NCI-H82 treated with DMSO at 0.1 percent for 48 hours (cell line): ENCODE results near the gene CNTNAP4.

ENCODE experiments used
- DNase-seq: peaks from one replicate; lab custom pipeline; 2025; ENCODE audit not compliant: unreplicated experiment; lab: John Stamatoyannopoulos, UW

Gene CNTNAP4

DNA sequence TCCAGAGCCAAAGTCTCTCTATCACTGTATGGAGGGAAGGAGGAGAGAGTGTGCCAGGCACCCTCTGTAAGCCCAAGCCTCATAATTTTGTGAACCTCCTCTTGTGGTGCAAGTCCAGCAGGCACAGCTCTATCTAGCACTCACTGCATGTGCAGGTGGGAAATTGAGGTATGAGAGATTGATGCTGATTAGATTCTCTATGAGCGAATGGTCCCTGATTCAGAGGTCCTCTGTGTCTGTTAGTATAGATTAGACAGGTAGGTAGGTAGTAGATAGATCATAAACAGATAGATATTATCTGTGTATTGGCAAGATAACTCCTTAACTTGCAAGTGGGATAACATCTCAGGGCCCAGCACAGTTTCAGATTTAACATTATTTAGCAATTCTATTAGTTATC is 209.5 kb downstream of the CNTNAP4 start:
- DNase-seq = no peak

DNA sequence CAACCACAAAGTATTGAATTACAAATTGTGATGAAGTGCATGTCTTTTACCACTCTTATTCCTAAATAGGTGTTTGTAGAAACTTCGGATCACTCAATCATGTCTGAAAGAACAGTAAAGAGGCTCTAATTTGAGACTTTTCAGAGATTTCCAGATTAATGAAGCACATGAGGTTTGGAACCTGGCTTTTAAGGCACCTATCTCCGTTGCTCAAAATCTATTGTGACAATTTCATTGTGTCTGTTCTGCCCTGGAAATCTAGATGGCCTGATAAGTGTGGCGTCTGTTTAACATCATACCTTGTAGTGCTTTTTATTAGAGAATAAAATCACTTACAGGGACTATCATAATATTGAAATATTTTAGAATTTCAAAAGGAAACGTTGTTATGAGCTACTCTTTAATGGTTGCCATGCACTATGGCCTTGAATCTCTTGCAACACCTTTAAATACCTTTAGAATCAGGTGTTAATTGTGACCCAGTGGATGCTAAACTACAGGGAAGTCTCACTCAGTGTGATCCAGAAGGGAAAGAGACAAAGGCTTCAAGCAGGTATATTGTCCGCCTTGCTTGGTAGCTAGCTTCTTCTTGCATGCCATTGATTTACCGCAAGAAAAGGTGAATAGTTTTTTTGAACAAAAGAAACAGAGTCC is 210.3 kb downstream of the CNTNAP4 start:
- DNase-seq = no peak

DNA sequence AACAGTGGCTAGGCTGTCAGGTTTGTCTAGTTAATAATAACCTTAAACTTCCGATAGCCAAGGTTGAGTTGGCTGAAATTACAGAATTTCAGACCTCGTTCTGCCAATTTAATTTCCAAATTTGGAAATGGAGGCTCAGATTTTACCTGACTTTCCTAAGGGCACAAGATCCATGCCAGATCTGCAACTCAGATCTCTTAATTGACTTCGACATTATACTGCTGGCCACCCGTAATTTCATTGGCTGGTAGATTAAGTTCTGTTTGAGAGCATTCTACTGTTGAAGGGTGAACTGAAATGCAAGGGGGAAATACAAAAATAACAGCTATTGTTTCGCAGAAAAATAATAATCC is 210.8 kb downstream of the CNTNAP4 start:
- DNase-seq = no peak

DNA sequence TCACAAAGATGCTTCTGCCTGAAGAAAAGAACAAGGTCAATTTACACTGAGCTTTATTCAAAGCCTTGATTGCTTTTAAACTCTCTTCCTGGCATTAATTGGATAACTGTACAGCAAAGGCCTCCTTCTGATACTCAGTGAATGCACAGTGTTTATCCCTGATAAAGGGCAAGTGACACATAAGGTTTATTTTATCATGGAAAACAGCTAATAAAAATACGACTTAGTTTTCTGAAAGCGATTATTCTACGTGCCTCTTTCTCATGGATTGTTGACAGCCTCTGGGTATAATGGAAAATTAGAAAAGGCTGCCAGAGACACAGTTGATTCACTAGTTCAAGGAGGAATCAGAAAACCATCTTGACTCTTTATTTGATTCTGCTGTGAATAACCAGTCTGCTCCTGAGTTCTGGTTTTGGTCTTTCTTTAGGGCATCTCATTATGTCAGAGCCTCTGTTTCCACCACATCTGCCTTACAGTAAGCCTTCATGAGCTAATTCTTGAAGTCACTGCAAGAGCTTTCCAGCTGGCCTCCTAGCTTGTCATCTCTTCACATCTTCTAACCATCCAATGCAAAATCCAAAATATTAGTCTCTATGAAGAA is 212.9 kb downstream of the CNTNAP4 start:
- no peak for DNase-seq

DNA sequence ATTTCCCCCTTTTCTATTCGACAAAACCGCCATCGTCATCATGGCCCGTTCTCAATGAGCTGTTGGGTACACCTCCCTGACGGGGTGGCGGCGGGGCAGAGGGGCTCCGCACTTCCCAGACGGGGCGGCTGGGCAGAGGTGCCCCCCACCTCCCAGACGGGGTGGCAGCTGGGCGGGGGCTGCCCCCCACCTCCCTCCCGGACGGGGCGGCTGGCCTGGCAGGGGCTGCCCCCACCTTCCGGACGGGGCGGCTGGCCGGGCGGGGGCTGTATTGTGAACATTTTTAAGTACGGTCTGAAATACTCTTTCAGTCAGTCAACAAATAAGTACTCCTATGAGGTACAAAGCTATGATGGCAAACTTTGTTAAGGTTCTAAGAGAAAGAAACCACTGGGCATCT is 222.8 kb downstream of the CNTNAP4 start:
- DNase-seq = no peak

DNA sequence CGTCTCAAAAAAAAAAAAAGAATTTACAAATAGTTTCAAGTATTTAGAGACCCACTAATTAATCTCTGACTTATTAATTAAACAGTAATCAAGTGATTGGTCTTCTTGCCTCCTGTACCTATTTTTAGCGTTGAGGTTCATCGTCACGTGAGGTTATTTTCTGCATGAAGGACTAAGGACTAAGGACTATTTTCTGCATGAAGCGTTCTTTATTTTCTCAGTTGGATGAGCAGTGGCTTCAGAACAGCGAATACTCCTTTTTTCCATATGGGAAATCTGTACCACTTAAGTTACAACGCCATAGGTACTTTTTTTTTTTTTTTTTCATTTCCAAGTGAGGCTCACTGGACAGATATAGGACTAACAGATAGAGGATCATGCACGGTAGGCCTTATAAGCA is 224.9 kb downstream of the CNTNAP4 start:
- no peak for DNase-seq

DNA sequence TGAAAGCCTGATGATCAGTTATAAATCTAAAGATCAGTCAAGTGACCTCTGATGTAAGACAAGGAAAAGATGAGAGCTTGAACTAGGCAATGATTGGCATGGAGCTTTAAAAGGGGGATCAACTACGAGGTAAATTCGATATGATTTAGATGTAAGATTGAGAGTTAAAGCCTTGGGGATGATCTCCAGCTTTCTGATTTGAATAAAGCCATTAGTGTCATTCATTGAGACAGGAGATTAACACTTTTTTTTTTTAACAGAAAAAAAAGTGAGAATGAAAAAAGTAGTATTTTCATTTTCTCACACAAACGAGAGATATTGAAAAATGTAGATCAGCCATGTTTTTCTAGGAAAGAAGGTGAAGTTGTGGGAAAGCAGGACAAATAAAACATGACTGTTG is 225.4 kb downstream of the CNTNAP4 start:
- DNase-seq = no peak

DNA sequence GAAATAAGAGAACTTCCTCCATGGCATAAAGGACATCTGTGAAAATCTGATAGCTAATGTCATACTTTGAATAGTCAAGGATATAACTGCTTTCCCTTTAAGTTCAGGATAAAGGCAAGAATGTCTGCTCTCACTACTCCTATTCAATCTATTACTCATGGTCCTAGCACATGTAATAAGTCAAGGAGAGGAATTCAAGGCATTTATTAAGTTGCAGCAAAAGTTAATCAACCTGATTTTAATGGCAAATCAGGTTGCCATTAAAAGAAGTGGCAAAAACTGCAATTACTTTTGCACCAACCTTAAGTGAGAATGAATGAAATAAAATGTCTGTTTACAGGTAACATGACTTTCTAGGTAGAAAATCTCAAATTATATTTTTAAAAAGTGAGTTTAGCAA is 225.9 kb downstream of the CNTNAP4 start:
- no peak for DNase-seq

DNA sequence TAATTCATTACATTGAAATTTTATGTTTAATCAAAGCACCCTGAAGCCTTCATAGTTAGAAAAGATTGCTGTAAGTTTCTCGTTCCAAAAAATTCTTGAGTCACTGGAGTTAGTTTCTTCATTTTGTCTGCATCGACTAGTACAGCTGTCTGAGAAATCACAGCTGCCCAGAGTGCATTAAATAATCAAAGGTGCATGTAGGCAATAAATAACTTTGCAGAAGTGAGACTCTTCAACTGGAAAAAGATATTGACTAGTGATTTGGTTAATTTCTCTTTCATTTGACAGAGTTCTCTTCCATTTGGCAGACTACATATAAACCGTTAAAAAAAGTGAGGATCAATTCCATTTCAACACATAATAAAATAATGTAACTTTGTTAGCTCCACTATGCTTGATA is 234.0 kb downstream of the CNTNAP4 start:
- DNase-seq = no peak

DNA sequence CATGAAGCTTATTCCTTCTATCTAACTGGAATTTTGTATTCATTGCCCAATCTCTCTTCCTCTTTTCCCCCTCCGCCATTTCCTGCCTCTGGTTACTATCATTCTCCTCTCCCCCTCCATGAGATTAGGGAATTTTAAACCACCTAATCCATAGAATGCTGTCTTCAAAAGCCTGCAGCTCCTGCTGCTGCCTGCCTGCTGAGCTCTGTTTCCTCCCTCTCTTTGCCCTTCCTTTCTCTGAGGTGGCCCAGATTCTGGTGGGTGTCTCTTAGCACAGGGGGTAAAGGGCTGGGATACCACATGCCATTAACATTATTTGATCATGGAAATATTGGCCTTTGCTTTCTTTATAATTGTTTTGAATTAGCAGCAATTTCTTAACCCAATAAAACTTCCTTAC is 241.6 kb downstream of the CNTNAP4 start:
- peak; percentile 84 for DNase-seq

DNA sequence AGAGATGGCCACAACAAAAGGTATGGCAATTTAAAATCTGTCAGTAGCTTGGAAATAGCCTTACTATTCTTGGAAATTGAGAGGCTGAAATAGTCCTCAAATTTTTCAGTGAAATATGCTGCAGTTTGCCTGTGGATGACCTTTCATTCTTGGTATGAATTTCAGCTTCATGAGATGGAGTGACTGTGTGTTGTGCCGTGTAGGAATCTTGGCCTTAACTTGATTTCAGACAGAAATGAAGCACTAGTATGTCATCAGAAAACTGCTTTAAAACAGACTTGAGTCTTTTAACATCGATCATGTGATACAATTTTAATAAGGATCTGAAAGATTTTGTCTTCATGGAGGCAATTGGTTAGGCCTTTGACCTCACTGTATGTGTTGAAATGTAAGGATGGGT is 247.2 kb downstream of the CNTNAP4 start:
- DNase-seq = no peak

DNA sequence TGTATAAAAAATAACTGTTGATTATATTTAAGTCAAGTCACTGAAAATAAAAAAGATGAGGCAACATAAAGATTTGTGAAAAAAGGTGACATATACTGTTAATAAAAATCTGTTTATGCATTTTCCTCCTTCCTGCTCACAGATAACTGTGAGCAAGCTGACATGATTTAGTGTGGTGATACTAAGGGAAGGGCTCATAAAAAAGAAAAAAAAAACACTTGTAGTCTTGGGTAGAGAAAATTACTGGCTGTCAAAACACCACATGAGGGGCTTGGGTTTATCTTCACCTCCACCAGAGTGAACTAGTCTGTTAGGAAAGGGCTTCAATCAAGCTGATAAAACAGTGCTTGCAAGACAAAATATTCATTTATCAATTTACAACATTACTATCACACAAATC is 247.6 kb downstream of the CNTNAP4 start:
- no peak for DNase-seq

DNA sequence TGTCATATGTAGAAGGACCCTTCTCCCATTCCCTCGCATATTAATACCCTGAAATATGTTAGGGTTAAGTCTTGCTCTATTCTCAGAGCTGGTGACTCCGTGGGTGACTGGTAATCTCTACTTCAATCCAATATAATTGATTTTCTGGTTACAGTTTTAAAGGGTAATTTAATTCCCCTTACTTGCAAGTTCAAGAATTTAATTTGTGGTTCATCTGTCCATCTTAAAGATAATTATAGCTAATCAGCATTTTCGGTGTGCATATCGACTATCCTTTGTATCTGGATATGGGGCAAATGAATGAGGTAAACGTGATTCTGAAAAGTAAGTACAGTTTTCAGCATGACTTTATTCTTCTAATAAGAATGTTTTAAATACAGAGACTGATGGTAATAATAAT is 250.0 kb downstream of the CNTNAP4 start:
- DNase-seq = no peak

DNA sequence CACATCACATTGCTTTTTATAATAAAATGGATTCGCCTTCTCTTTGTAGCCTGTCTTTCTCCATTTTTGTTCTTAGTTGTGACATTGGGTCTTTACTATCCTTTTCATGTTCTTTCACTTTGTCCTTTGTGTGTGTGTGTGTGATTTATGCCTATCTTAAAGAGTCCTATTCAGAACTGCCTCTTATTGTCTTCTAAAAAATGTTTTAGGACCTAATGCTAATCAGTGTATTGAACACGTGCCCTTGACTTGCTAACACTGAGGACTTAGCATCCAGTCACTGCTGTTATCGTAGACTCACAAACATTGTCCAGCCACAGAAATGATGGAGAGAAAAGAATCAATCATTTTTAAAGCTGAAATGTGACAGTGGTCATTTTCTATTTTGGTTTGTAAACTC is 251.9 kb downstream of the CNTNAP4 start:
- no peak for DNase-seq

DNA sequence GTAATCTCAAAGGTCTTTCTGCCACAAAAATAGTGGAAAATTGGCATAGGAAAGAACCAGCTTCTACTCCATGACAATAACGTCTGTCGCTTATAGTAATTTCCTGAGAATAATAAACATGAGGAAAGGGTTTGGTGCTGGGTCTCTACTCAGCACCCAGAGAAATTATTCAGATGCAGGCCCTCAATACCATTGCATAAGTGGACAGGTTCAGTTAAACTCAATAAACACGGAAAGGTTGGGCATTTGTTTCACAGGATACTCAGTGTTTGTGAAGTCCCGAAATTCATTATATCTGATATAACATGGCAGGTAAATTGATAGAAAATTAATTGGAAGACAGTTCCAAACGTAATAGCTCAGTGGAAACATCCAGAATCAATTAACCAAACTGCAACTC is 254.0 kb downstream of the CNTNAP4 start:
- no peak for DNase-seq

DNA sequence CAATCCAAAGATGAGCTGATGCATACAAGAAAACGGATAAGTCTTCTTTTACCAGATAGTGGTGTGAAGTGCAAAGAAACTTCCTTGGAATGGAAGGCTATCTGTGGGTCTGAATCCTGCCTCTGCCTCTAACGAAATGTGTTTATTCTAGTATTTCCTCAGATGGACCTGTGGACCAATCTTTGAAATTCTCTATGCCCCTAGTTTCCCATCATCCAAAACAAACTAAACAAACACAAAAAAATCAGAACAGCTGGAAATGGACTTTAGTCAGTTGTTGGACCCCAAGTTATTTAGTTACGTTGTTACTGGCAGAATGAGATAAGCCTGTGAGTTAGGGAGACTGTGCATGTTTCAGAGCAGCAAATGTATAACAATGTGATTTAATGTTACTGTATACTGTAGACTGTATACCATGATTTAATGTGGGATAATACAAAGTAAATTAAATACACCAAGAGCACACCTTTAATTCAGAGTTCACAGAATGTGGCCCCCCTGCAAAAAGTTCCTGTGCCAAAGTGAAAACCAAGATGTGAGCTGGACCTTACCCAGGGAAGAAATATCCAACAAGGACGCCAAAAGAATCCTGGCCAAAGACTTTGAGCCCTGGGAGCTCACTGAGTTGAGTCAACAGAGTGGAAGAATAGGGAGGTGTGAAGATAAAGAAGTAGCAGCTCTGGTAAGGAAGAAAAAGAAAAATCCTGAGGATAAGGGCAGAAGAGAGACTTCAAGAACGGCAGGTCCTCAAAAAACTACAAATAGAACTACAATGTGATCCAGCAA is 255.2 kb downstream of the CNTNAP4 start:
- no peak for DNase-seq

DNA sequence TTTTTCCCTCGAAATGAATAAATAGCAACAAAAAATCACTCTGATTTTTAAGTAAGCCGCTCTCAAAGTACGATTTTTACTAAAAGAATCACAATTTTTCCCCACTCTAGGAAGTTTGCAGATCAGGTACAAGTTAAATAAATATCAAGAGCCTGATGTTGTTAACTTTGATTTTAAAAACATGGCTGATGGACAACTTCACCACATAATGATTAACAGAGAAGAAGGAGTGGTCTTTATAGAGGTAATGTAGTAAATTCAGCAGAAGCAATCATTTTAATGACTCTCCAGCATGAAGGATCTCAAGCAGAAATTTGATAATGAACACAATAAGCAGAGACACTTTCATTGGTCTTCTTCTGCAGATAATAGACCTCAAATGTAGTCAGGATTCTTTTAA is 262.4 kb downstream of the CNTNAP4 start:
- no peak for DNase-seq

DNA sequence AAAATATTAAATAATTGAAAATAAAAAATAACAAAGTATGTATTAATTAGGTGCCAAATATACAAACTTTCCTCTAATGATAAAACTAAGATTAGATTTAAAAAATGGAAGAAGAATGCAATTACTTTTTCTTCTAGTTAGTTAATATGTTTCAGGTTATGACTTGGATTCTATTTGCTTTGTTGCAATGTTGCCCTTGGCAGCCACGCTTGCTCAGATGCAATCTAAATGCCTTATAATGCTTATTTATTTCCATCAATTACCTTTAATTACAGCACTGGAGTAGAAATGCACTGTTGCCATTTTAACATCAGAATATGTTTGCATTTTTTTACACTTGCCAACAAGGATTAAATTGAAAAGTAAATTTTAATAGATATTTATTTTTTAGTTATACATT is 263.9 kb downstream of the CNTNAP4 start:
- no peak for DNase-seq

DNA sequence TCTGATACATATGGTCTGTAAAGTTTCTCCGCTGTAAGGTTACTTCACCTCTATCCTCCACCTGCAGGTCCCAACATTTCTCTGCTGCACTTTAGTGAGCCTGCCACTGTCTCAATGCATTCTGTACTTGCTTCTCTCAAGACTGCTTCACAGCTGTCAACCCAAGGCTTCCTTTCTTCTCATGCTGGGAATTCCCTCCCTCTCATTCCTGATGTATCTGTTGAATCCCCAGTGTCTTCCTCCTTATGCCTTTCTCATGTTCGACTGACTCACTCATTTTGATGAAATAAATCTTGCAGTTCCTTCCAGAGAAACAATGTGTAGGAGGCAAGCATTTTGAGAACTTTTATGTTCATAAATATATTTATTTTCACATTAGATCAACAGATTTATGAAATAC is 288.3 kb downstream of the CNTNAP4 start:
- DNase-seq = no peak

DNA sequence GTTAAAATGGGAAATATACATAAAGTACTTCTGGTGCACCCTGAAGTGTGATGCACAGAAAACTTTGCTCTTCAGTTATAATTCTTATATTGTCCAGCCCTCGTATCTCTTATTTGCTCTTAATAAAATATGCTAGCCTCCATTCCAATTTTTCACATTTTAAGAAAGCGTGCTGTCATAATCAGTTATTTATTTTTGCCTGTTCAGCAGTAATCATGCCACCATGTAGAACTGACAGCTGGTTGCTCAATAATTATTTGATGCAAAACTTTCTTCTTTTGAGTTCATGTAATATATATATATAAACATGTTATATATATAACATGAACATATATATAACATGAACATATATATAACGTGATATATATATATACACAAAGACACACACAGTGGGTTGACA is 294.6 kb downstream of the CNTNAP4 start:
- no peak for DNase-seq

DNA sequence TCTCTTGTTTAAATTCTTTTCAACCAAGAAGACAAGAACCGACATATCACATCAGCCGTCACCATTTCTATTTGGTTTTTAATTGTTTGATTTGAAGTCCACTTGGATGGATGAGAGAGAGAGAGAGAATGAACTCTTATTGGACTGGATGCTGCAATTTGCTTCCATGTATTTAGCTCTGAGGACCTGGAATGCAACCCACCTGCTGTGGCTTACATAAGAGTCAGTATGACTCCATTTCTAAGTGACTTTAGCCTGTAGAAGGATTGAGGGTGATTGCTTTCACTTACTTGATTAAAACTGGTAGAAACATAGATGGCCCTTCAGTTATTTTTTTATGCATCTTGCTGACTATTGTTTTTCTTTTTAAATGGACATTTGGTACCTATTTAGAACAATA is 296.1 kb downstream of the CNTNAP4 start:
- no peak for DNase-seq

DNA sequence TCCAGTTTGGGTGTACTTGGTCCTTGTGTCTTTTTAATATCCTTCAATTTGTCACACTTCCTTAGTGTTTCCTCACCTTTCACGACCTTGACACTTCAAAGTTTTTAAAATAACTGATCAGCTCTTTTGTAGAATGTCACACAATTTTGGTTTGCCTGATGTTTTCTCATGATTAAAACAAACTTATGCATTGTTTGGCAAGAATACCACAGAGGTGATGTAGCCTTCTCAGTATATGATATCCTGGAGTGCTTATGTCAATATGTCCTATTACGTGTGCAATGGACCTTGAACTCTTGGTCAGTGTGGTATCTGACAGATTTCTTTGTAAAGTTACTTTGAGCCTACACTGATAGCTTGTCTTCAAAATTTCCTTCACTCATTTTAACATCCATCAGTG is 297.4 kb downstream of the CNTNAP4 start:
- DNase-seq = no peak

DNA sequence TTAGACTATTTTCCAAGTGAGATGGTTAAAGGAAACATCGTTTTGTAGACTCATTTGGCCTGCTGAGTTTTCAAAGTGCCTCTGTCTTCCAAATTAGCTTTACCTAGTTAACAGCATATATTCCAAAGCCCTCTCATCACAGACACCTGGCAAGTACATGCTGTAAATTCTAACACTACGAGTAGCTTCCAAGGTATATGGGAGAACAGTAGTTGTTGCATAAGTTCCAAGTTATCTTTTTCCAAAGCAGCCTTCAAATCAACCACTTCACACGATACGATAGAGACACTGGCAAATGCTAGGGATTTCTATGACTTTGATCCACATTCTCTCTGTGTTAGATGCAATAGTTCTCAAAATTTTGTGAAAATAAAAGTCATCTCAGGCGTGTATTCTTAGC is 299.3 kb downstream of the CNTNAP4 start:
- DNase-seq = no peak
